HepG2 (cell line): ENCODE results near the gene PITRM1. TPM values are rescaled to one million over a fixed set of nuclear protein-coding genes. Genes with fewer than 3 reads are reported as not detected.

ENCODE experiments used
- ATAC-seq: fragments of 200-7000 bp; cut with Tn5 transposase; 3 replicates; pipeline ENCODE4 v1.9.1; 2020; ENCODE audit warnings: mild to moderate bottlenecking, moderate library complexity
- BruUV-seq: library from RNA; stranded (reverse); fragments of 400-500 nt; replicated peaks from 2 replicates; lab custom pipeline; 2021; lab: Mats Ljungman, UMichigan
- CTCF ChIA-PET: fragments of 300-600 bp; formaldehyde crosslinking; extraction: SDS; loops from one replicate; lab custom pipeline; 2021; ENCODE audit warnings: low total read pairs, inconsistent platforms, low intra/inter-chr PET ratio; lab: Yijun Ruan, JAX
- POLR2A ChIA-PET: fragments of 350-600 bp; sonication (Branson Sonifier 250); formaldehyde crosslinking; loops from one replicate; lab custom pipeline; 2020; ENCODE audit warnings: antibody characterized with exemption, inconsistent platforms; lab: Yijun Ruan, JAX
- DNase-seq: peaks from one replicate; pipeline ENCODE4 v3.0.0-alpha.2; 2015; ENCODE audit warnings: low spot score
- FAIRE-seq: peaks from 3 replicates; lab custom pipeline; 2011; peaks lifted over from hg19 to GRCh38; lab: Jason Lieb, UNC
- H2AFZ ChIP-seq: one replicate; pipeline ENCODE4 v1.6.1; 2011; ENCODE audit warnings: low read length, inconsistent platforms
- H3K27ac ChIP-seq: fragments of 300-600 bp; 3 replicates; pipeline ENCODE4 v1.8.0; 2011; ENCODE audit warnings: mixed run types, mild to moderate bottlenecking, mixed read lengths, low read length, inconsistent platforms; ENCODE audit not compliant: insufficient read depth; ENCODE audit errors: extremely low read length
- H3K27me3 ChIP-seq, 2 experiments: fragments of 200-600 bp in 1 of 2; 2 replicates in 1 of 2; 3 replicates in 1 of 2; pipeline versions ENCODE4 v1.6.0 to v1.8.0; 2011; ENCODE audit warnings: low read length in 2 of 2, mild to moderate bottlenecking in 2 of 2, moderate library complexity in 2 of 2, inconsistent platforms in 1 of 2; ENCODE audit not compliant: insufficient read depth in 2 of 2, control insufficient read depth in 1 of 2
- H3K36me3 ChIP-seq, 2 experiments: fragments of 200-600 bp in 1 of 2; replicated peaks in 1 of 2; 2 replicates in 1 of 2; 3 replicates in 1 of 2; pipeline versions ENCODE4 v1.5.1 to v1.8.0; 2011; ENCODE audit warnings: low read length in 2 of 2, inconsistent platforms in 1 of 2; ENCODE audit not compliant: insufficient read depth in 2 of 2, control insufficient read depth in 1 of 2
- H3K4me1 ChIP-seq: 2 replicates; pipeline ENCODE4 v1.5.1; 2012; ENCODE audit warnings: low read length, inconsistent platforms; ENCODE audit not compliant: insufficient read depth
- H3K4me2 ChIP-seq: 2 replicates; pipeline ENCODE4 v1.6.0; 2011; ENCODE audit warnings: low read depth, low read length, inconsistent platforms
- H3K4me3 ChIP-seq, 3 experiments: fragments of 200-600 bp in 1 of 3; sonication (generic), shearing (Covaris generic) in 1 of 3; replicated peaks in 1 of 3; 2 replicates each; pipeline ENCODE4 v1.5.1; 2011 to 2016; ENCODE audit warnings: low read length in 3 of 3, inconsistent platforms in 2 of 3, low read depth in 2 of 3, mild to moderate bottlenecking in 2 of 3, control low read depth in 1 of 3, mixed read lengths in 1 of 3; ENCODE audit not compliant: insufficient read depth in 1 of 3
- H3K79me2 ChIP-seq: one replicate; pipeline ENCODE4 v1.6.1; 2011; ENCODE audit warnings: low read length, inconsistent platforms; ENCODE audit not compliant: insufficient read depth
- H3K9ac ChIP-seq: 2 replicates; pipeline ENCODE4 v1.6.0; 2011; ENCODE audit warnings: mild to moderate bottlenecking, low read depth, low read length, inconsistent platforms; ENCODE audit not compliant: insufficient read depth
- H3K9me3 ChIP-seq: 2 replicates; pipeline ENCODE4 v1.5.1; 2012; ENCODE audit warnings: mild to moderate bottlenecking, low read length
- H4K20me1 ChIP-seq: 2 replicates; pipeline ENCODE4 v1.6.0; 2011; ENCODE audit warnings: inconsistent platforms, mild to moderate bottlenecking, low read length, moderate library complexity; ENCODE audit not compliant: insufficient read depth
- BRCA1 ChIP-seq: sonication (generic); formaldehyde crosslinking; IDR thresholded peaks from 2 replicates; pipeline ENCODE4 v1.4.0; 2020; ENCODE audit warnings: missing genetic modification reagents
- E2F2 ChIP-seq: sonication (generic); formaldehyde crosslinking; IDR thresholded peaks from 2 replicates; pipeline ENCODE4 v1.4.0; 2020; ENCODE audit warnings: missing genetic modification reagents, borderline replicate concordance
- E2F5 ChIP-seq: sonication (generic); formaldehyde crosslinking; conservative IDR thresholded peaks from 2 replicates; pipeline ENCODE4 v1.4.0; 2020; ENCODE audit warnings: missing genetic modification reagents
- IKZF4 ChIP-seq: sonication (generic); formaldehyde crosslinking; IDR thresholded peaks from 2 replicates; pipeline ENCODE4 v1.5.1; 2020; ENCODE audit warnings: borderline replicate concordance, mild to moderate bottlenecking, low read depth, missing genetic modification reagents; ENCODE audit errors: not compliant biosample characterization
- IRF1 ChIP-seq: sonication (generic); formaldehyde crosslinking; IDR thresholded peaks from 2 replicates; pipeline ENCODE4 v1.4.0; 2020; ENCODE audit warnings: low read depth, mild to moderate bottlenecking, missing genetic modification reagents
- ISL2 ChIP-seq: sonication (generic); formaldehyde crosslinking; IDR thresholded peaks from 2 replicates; pipeline ENCODE4 v1.5.0; 2020; ENCODE audit warnings: missing genetic modification reagents
- NFIC ChIP-seq: IDR thresholded peaks from 2 replicates; pipeline ENCODE4 v1.6.1; 2012; ENCODE audit warnings: mild to moderate bottlenecking, low read length, inconsistent platforms
- NFYB ChIP-seq: sonication (generic); formaldehyde crosslinking; IDR thresholded peaks from 2 replicates; pipeline ENCODE4 v1.4.0; 2020; ENCODE audit warnings: missing genetic modification reagents
- NR2C2 ChIP-seq: sonication (generic); formaldehyde crosslinking; IDR thresholded peaks from 2 replicates; pipeline ENCODE4 v1.4.0; 2020; ENCODE audit warnings: missing genetic modification reagents, mild to moderate bottlenecking, moderate library complexity, borderline replicate concordance
- TEAD3 ChIP-seq: optimal IDR thresholded peaks from 2 replicates; pipeline ENCODE3; 2016; ENCODE audit warnings: borderline replicate concordance
- ZBTB26 ChIP-seq: IDR thresholded peaks from 2 replicates; pipeline ENCODE4 v1.6.1; 2016; ENCODE audit warnings: missing compliant biosample characterization, missing genetic modification reagents, borderline replicate concordance
- ZBTB46 ChIP-seq: sonication (generic); formaldehyde crosslinking; IDR thresholded peaks from 2 replicates; pipeline ENCODE4 v1.4.0; 2020; ENCODE audit warnings: mild to moderate bottlenecking, missing genetic modification reagents, borderline replicate concordance
- ZNF362 ChIP-seq: sonication (generic); formaldehyde crosslinking; IDR thresholded peaks from 2 replicates; pipeline ENCODE4 v1.4.0; 2020; ENCODE audit warnings: missing genetic modification reagents, mild to moderate bottlenecking, borderline replicate concordance
- ZNF713 ChIP-seq: sonication (generic); formaldehyde crosslinking; IDR thresholded peaks from 2 replicates; pipeline ENCODE4 v1.4.0; 2020; ENCODE audit warnings: mild to moderate bottlenecking, missing genetic modification reagents
- ZNF879 ChIP-seq: sonication (generic); formaldehyde crosslinking; IDR thresholded peaks from 2 replicates; pipeline ENCODE4 v1.8.1; 2023; ENCODE audit warnings: missing genetic modification reagents
- WGBS: methylation state at CpG from one replicate; pipeline ENCODE4 v1.1.6; 2017; ENCODE audit warnings: low lambda C conversion rate; 5-methylcytosine and 5-hydroxymethylcytosine counted together
- in situ Hi-C: cut with HindIII; loops from 2 replicates; pipeline ENCODE4 v1.10.0; 2017; ENCODE audit warnings: low pct_unique_long_range_greater_than_20kb; ENCODE audit not compliant: extremely low pct_ligation_motif_present
- intact Hi-C: fragments of 100-400 bp; cut with micrococcal nuclease; formaldehyde crosslinking; loops from one replicate; pipeline ENCODE4 v1.10.0; 2022; ENCODE audit not compliant: unreplicated experiment
- polyA plus RNA-seq, 8 experiments: library from polyadenylated mRNA; depleted of rRNA in 3 of 8; stranded (reverse) in 7 of 8; unstranded in 1 of 8; fragments of >200 nt; fragmentation: Illumina TruSeq in 4 of 8; extraction: Trizol in 4 of 8; gene quantifications; 2 replicates each; pipeline versions ENCODE4 v1.2.1 to v1.2.3, GENCODE V29; 2011 to 2016; ENCODE audit warnings: low read depth in 4 of 8, missing spikeins in 1 of 8, mixed read lengths in 1 of 8; ENCODE audit not compliant: insufficient read depth in 1 of 8
- total RNA-seq, 5 experiments: library from RNA; depleted of rRNA; stranded (reverse); fragments of >200 nt; fragmentation: Illumina TruSeq; extraction: Trizol; gene quantifications; 2 replicates each; pipeline ENCODE4 v1.2.3, GENCODE V29; 2016; ENCODE audit warnings: low read depth in 1 of 5

Gene PITRM1
- total and polyA plus RNA-seq, 2 of the 13 experiments (the other 11 are each of a cell fraction or from before 2014, with no cell fraction given), result 16.4 to 29.0 TPM

GRCh38 chr10:3150961-3151360 is 21.6 kb downstream of the PITRM1 start (continued):
- TF ChIP-seq E2F5 (CRISPR knock-in tag) (no peak), NR2C2 (CRISPR knock-in tag) (no peak), NFYB (CRISPR knock-in tag) (no peak), ZBTB46 (CRISPR knock-in tag) (no peak), ZNF879 (CRISPR knock-in tag) (no peak), ZNF713 (CRISPR knock-in tag) (no peak), IRF1 (no peak), ISL2 (CRISPR knock-in tag) (no peak)

- Histone ChIP-seq H3K36me3 (peaks cover 14 to 69% of the 10 kb centered on the region in 2 experiments), H4K20me1 (no peaks in the 10 kb centered on the region), H3K27ac (no peak overlapping the region), H3K4me1 (no peaks in the 10 kb centered on the region), H3K27me3 (no peaks in the 10 kb centered on the region), H3K79me2 (no peaks in the 10 kb centered on the region), H3K9me3 (no peaks in the 10 kb centered on the region), H3K4me2 (no peak overlapping the region), H2AFZ (no peak overlapping the region), H3K4me3 (no peak overlapping the region), H3K9ac (no peak overlapping the region)
- 96% methylated on average over 13 of the region's 13 CpGs for WGBS
- no TSS peak for BruUV-seq
- FAIRE-seq (no peak), ATAC-seq (no peak), DNase-seq (no peak)
- in situ Hi-C loops (no loop called here), intact Hi-C loops (no loop called here)
- ChIA-PET POLR2A (no interaction called here), CTCF (no interaction called here)
- TF ChIP-seq IKZF4 (no peak), ZNF362 (CRISPR knock-in tag) (no peak), NFIC (no peak), BRCA1 (CRISPR knock-in tag) (no peak), TEAD3 (no peak), ZBTB26 (CRISPR knock-in tag) (no peak), E2F2 (CRISPR knock-in tag) (no peak)
Observed at GRCh38 chr10:3150366-3150765, 22.2 kb downstream of the PITRM1 start.
